Rectal smooth muscle tissue (tissue), 1 donor: ENCODE results near the gene PLCH2.
"Not testable (repeated sequence)": the region's sequence is repeated elsewhere in the genome, so short reads cannot be mapped to it uniquely, and the experiment has no call there.

Experiments
- H3K27ac ChIP-seq: one replicate; pipeline ENCODE4 v1.7.0; 2013; ENCODE audit warnings: low read depth, low read length, inconsistent platforms
- H3K27me3 ChIP-seq: one replicate; pipeline ENCODE4 v1.7.0; 2013; ENCODE audit warnings: low read length; ENCODE audit not compliant: control insufficient read depth, insufficient read depth
- H3K36me3 ChIP-seq: one replicate; pipeline ENCODE4 v1.7.0; 2013; ENCODE audit warnings: low read length; ENCODE audit not compliant: control insufficient read depth, insufficient read depth
- H3K4me1 ChIP-seq: one replicate; pipeline ENCODE4 v1.7.0; 2013; ENCODE audit warnings: low read length; ENCODE audit not compliant: control insufficient read depth, insufficient read depth
- H3K4me3 ChIP-seq: one replicate; pipeline ENCODE4 v1.7.0; 2013; ENCODE audit warnings: low read length
- H3K9ac ChIP-seq: one replicate; pipeline ENCODE4 v1.7.0; 2013; ENCODE audit warnings: low read length

Gene PLCH2

GRCh38 chr1:2455757-2456156 is 20.3 kb upstream of the PLCH2 start:
- Histone ChIP-seq H3K27me3 (peaks cover 17% of the 10 kb centered on the region), H3K4me3 (no peak overlapping the region), H3K4me1 (no peaks in the 10 kb centered on the region), H3K9ac (no peak overlapping the region), H3K27ac (no peak overlapping the region), H3K36me3 (no peaks in the 10 kb centered on the region)

GRCh38 chr1:2457444-2457843 is 18.6 kb upstream of the PLCH2 start:
- no peaks in the 10 kb centered on the region for H3K4me1 ChIP-seq
- no peaks in the 10 kb centered on the region for H3K36me3 ChIP-seq
- no peak overlapping the region for H3K9ac ChIP-seq
- H3K4me3 ChIP-seq = no peak overlapping the region
- no peak overlapping the region for H3K27ac ChIP-seq
- H3K27me3 ChIP-seq = peaks cover 15% of the 10 kb centered on the region

GRCh38 chr1:2458687-2459086 is 17.4 kb upstream of the PLCH2 start:
- Histone ChIP-seq H3K9ac (no peak overlapping the region), H3K27me3 (peaks cover 10% of the 10 kb centered on the region), H3K36me3 (no peaks in the 10 kb centered on the region), H3K4me3 (no peak overlapping the region), H3K27ac (no peak overlapping the region), H3K4me1 (no peaks in the 10 kb centered on the region)

- H3K36me3 ChIP-seq, H3K27me3 ChIP-seq, H3K9ac ChIP-seq, H3K4me3 ChIP-seq, H3K27ac ChIP-seq, H3K4me1 ChIP-seq: not testable (repeated sequence)
Observed at GRCh38 chr1:2459102-2459753, 16.9 kb upstream of the PLCH2 start.

GRCh38 chr1:2459757-2460156 is 16.3 kb upstream of the PLCH2 start:
- H3K4me3 ChIP-seq = no peak overlapping the region
- no peak overlapping the region for H3K27ac ChIP-seq
- no peaks in the 10 kb centered on the region for H3K4me1 ChIP-seq
- no peak overlapping the region for H3K9ac ChIP-seq
- H3K36me3 ChIP-seq = no peaks in the 10 kb centered on the region
- peaks cover 6% of the 10 kb centered on the region for H3K27me3 ChIP-seq

- H3K9ac ChIP-seq = no peak overlapping the region
- H3K36me3 ChIP-seq = no peaks in the 10 kb centered on the region
- peaks cover 5% of the 10 kb centered on the region for H3K27me3 ChIP-seq
- H3K27ac ChIP-seq = no peak overlapping the region
- no peak overlapping the region for H3K4me3 ChIP-seq
- no peaks in the 10 kb centered on the region for H3K4me1 ChIP-seq
Observed at GRCh38 chr1:2460203-2460602, 15.9 kb upstream of the PLCH2 start.

- H3K4me1 ChIP-seq = no peaks in the 10 kb centered on the region
- no peak overlapping the region for H3K4me3 ChIP-seq
- H3K9ac ChIP-seq = no peak overlapping the region
- H3K27me3 ChIP-seq = peaks cover 2% of the 10 kb centered on the region
- no peak overlapping the region for H3K27ac ChIP-seq
- H3K36me3 ChIP-seq = no peaks in the 10 kb centered on the region
Observed at GRCh38 chr1:2460996-2461751, 14.9 kb upstream of the PLCH2 start.

- Histone ChIP-seq H3K27me3 (peaks cover 2% of the 10 kb centered on the region), H3K36me3 (no peaks in the 10 kb centered on the region), H3K4me1 (no peaks in the 10 kb centered on the region), H3K27ac (no peak overlapping the region), H3K9ac (no peak overlapping the region), H3K4me3 (no peak overlapping the region)
Observed at GRCh38 chr1:2462819-2463218, 13.3 kb upstream of the PLCH2 start.

- Histone ChIP-seq H3K27me3 (peaks cover 2% of the 10 kb centered on the region), H3K27ac (no peak overlapping the region), H3K4me3 (no peak overlapping the region), H3K36me3 (no peaks in the 10 kb centered on the region), H3K9ac (no peak overlapping the region), H3K4me1 (no peaks in the 10 kb centered on the region)
Observed at GRCh38 chr1:2463396-2463795, 12.7 kb upstream of the PLCH2 start.

GRCh38 chr1:2465371-2466269 is 10.5 kb upstream of the PLCH2 start:
- H3K4me3 ChIP-seq = no peak overlapping the region
- no peak overlapping the region for H3K27ac ChIP-seq
- H3K27me3 ChIP-seq = peaks cover 8% of the 10 kb centered on the region
- no peaks in the 10 kb centered on the region for H3K36me3 ChIP-seq
- no peaks in the 10 kb centered on the region for H3K4me1 ChIP-seq
- no peak overlapping the region for H3K9ac ChIP-seq

GRCh38 chr1:2466270-2466665 is 9.8 kb upstream of the PLCH2 start:
- no peak overlapping the region for H3K9ac ChIP-seq
- no peak overlapping the region for H3K27ac ChIP-seq
- no peaks in the 10 kb centered on the region for H3K4me1 ChIP-seq
- H3K36me3 ChIP-seq = no peaks in the 10 kb centered on the region
- no peak overlapping the region for H3K4me3 ChIP-seq
- H3K27me3 ChIP-seq = peaks cover 9% of the 10 kb centered on the region

GRCh38 chr1:2466958-2467554 is 9.0 kb upstream of the PLCH2 start:
- peaks cover 9% of the 10 kb centered on the region for H3K27me3 ChIP-seq
- no peak overlapping the region for H3K4me3 ChIP-seq
- no peaks in the 10 kb centered on the region for H3K4me1 ChIP-seq

More at GRCh38 chr1:2466958-2467554, 9.0 kb upstream of the PLCH2 start:
- no peaks in the 10 kb centered on the region for H3K36me3 ChIP-seq
- no peak overlapping the region for H3K27ac ChIP-seq
- no peak overlapping the region for H3K9ac ChIP-seq
